ENCODE data around the gene ANKRD55.
"Not testable (repeated sequence)": the region's sequence is repeated elsewhere in the genome, so short reads cannot be mapped to it uniquely, and the experiment has no call there.

The ANKRD55 gene

DNA sequence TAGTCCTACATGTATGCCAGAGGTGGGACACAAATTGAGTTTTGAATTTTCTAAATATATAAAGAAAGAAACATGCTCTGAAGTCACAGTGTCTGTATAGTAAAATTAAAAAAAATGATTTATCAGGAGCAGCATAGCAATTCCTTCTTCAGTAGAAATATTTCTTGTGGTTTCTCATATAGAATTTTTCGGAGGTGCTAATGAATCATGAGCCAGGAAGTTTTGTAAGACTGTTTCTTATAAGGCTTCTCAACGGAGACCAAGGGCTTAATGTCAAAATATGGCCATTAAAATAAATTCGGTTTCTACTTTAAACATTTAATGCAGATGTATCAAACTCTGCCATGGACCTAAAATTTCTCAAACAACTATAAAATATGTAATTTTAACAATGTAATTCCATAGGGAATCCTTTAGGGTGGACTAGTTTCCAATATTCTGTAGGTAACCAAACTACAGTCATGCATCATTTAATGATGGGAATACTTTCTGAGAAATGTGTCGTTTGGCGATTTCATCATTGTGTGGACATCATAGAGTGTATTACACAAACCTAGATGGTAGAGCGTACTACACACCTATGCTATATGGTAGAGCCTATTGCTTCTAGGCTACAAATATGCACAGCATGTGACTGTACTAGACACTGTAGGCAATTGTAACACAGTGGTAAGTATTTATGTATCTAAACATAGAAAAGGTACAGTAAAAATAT, 66.3 kb downstream of the ANKRD55 start:
- no peak for FAIRE-seq

DNA sequence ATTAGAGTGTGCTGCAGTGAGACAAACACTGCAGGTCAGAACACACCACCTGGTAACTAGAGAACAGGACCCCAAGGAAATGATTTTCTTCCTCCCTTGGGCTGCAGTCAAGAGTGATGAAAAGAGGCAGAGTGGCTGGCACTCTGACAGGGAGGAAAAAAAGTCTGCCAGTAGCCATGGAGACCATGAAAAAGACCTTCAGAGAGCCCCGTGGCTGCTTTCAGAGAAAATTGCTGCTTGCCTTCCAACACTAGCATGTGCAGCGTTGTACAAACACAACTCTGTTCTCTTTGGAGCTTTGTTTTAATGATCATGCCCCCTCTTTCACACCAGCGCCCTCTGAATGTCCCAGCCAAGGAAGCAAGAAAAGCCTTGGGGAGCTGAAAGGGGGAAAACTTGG, 68.8 kb downstream of the ANKRD55 start:
- no peak for FAIRE-seq

DNA sequence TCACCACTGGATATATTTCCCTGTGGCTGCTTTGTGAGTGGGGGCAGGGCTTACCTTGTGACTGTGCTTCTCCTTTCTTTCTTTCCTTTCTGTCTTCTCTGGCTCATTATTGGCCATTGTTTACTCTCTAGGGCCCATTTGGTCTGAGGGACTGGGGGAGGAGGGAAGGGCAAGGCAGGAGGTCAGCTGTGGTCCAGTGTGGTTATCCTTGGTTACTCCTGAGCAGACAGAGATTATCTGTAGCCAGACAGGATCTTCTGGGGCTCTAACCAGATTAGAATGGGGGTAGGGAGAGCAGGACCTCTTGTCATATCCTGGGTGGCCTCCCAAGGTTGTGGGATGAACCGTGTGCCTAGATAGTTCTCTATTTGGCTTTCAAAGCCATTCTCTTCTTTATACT, 71.2 kb downstream of the ANKRD55 start:
- FAIRE-seq, result no peak

DNA sequence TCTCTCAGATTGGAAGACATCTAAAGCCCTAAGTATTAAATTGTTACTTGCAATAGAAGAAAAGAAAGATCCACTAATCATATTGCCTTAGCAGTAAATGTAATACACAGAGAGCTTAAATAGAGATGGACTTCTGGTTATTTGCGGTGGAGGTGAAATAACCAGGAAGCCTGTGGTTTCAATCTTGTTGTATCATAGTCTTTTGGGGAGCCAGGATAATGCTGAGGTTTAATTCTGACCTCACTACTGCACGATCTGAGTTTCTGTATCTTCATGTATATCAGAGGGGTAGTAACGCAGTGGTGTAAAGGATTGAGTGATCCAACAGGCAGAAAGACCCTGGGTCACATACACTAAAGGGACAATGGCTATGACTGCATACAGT, 71.7 kb downstream of the ANKRD55 start:
- no peak for FAIRE-seq

DNA sequence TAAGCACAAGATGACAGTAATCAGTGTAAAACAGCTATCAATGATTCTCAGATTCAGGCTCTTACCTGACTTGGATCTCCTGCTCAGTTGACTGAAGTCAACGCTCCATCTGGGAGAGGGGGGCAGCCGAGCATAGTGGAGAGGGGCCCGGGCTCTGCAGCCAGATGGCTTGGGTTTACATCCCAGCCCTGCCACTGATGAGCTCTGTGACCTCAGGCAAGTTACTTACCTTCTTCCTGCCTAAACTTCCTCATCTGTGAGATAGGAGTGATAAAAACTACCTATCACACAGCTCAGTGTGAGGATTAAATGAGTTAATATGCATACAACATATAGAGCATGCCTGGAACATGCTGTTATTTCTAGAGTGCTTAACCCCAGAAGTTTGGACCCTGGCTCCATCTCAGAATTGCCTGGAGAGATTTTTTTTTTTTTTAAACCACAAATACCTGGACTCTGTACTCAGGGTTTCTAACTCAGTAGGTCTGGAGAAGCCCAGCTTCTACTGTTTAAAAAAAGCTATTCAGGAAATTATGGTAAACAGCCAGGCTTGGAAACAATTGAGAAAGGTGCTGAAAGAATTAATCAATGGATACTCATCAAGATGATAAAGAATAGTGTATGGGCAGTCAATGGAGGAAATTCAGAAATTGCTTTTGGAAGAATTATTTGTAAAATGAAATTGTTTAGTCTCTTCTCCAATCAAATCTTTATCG, 72.2 kb downstream of the ANKRD55 start:
- no peak for FAIRE-seq

DNA sequence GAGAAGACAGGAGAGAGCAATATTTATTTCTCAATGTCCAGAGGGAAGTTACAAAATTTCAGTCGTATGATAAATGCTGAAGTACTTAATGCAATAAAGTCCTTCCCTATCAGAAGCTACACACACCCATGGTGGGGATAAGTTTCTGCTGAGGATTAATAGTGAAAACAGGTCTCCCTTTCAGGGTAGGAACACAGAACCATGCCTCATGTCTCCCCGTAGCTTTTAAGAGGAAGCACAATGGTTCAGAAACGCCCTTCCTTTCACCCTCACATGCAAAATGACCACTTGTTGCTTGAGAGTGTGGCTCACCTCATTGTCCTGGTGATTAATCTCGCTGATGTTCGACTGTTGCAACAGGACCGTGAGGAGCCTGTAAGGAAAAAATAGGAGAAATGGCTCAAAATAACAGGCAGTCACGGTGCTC, 73.6 kb downstream of the ANKRD55 start:
- no peak for FAIRE-seq

DNA sequence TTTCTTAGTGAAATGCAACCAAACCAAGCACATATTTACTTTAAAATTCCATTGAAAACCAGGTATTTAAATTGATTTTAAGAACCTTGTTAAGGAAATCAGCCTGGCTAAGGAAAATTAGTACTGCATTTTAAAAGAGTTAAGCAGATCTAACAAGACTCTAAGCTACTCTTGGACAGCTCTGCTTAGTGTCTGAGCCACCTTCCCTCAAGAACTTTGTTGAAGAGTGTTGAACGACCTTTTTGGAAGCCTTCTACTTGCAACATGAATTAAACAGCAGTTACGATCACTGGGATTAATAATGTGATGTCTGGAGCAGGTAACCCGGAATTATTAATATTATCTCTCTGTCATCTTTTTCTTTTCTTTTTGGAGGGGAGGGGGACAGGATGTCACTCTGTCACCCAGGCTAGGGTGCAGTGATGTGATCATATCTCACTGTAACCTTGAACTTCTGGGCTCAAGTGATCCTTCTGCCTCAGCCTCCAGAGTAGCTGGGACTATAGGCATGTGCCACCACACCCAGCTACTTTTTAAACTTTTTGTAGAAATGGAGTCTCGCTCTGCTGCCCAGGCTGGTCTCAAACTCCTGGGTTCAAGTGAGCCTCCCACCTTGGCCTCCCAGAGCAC, 74.7 kb downstream of the ANKRD55 start:
- no peak for FAIRE-seq

DNA sequence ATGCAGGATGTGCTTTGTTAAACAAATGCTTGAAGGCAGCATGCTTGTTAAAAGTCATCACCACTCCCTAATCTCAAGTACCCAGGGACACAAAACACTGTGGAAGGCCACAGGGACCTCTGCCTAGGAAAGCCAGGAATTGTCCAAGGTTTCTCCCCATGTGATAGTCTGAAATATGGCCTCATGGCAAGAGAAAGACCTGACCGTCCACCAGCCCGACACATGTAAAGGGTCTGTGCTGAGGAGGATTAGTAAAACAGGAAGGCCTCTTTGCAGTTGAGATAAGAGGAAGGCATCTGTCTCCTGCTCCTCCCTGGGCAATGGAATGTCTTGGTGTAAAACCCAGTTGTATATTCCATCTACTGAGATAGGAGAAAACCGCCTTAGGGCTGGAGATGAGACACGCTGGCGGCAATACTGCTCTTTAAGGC, 75.9 kb downstream of the ANKRD55 start:
- FAIRE-seq, result not testable (repeated sequence)

DNA sequence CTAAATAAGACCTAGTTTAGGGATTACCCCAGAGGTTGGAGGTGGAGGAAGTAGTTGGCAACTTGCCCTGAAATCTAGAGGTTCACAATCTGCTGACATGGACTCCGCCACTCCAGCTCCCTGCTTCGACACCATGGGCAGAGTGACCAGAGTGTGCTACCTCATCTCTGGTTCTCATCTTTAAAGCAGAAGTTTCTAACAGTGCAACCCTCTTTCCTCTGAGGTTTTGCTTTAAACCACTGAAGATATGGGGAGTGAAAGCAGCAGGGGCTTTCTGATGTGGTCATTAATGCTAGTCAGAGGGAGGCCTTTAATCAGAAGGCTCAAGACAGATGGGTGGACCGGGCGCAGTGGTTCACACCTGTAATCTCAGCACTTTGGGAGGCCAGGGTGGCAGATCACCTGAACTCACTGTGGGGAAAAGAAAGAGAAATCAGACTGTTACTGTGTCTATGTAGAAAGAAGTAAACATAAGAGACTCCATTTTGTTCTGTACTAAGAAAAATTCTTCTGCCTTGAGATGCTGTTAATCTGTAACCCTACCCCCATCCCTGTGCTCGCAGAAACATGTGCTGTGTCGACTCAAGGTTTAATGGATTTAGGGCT, 76.4 kb downstream of the ANKRD55 start:
- FAIRE-seq, result not testable (repeated sequence)

DNA sequence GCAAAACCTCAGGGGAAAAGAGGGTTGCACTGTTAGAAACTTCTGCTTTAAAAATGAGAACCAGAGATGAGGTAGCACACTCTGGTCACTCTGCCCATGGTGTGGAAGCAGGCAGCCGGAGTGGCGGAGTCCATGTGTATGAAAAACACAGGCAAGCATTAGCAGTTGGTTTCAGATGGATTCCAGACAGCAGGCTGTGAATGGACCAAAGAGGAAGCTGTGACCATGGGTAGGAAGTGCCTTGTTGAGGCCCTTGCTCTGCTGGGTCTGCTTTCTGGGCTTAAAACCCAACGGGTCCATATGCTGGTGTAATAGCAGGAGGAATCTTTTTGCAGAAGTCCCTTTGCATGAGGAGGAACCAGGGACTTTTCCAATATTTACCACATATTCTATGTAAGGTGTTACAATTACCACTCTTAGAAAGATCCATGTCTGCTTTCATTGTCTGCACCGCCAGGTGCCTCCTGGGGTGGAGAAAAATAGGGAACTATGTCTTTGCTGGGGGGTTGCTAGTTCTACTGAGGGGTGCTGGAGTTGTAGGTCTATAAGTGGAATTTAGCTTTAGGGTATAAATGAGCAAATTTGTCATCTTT, 77.0 kb downstream of the ANKRD55 start:
- no peak for FAIRE-seq

DNA sequence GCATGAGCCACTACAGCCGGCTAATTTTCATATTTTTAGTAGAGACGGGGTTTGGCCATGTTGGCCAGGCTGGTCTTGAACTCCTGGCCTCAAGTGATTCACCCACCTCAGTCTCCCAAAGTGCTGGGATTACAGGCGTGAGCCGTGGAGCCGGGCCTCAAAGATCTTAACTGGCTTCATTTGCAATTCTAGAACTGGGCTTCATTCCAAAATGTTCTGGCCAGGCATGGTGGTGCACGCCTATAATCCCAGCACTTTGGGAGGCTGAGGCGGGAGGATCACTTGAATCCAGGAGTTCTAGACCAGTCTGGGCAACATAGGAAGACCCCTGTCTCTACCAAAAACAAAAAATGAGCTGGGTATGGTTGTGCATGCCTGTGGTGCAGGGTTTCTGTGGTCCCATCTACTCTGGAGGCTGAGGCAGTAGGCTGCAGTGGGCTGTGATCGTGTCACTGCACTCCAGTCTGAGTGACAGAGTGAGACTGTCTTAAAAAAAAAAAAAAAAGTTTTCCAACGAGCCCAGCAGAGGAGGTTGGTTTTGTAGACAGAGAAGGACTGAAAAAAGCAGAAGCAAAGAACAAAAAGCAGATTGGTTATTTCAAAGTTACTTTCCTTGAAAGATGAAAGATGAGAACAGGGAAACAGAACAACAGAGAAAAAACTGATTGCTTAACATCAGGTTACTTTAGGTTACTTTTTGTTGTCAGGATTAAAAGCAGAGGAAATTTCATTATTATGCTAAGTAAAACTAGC, 78.2 kb downstream of the ANKRD55 start:
- no peak for FAIRE-seq

DNA sequence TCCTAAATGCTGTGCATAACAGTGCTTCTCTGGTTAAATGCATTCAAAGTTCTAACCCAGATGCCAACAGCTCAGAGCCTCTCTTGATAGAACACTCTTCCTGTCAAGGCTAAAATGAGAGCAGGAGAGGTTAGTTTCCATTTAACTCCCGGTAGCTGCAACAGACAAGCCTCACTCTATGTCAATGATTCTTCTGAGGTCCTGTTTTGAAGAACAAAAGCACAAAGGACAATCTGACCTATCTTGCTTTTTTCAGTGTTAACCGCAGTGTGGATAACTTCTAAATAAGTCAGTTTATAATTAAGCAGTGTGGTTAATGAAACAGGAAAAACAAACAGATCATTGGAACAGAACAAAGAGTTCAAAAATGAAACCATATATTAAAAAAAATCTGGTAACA, 80.7 kb downstream of the ANKRD55 start:
- FAIRE-seq, result no peak

DNA sequence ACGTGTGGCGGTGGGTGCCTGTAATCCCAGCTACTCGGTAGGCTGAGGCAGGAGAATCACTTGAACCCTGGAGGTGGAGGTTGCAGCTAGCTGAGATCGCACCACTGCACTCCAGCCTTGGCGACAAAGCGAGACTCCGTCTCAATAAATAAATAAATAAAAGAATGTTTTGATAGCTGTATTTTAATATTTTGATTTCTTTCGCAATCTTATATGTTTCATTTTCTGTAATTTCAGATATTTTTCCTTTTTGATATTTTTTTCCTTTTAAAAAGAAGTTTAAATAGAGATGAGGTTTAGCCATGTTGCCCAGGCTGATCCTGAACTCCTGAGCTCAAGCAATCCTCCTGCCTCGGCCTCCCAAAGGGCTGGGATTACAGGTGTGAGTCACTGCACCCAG, 82.4 kb downstream of the ANKRD55 start:
- not testable (repeated sequence) for FAIRE-seq

DNA sequence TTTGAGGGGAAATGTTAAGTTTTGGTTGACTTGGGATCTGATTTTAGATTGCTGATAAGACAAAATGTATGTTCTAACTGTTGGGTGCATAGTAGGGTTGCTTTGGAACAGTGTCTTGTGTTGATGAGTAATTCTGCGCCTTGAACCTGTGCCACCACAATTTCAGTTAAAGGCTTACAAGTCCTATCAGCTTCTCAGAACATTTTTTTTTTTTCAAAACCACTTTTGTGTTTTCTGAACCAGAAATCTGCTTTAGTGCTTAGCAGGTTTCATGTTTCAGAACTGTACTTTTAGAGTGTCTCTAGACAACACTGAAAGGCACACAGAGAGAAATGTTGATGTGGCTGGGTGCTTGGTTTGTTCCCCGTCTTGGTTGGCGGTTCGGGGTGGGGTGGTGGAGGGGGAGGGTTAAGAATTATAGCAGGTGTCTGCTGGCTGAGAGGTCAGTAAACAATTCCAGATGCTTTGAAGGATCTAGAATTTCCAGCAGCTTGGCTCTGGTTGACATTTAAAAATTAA, 84.6 kb downstream of the ANKRD55 start:
- no peak for FAIRE-seq

DNA sequence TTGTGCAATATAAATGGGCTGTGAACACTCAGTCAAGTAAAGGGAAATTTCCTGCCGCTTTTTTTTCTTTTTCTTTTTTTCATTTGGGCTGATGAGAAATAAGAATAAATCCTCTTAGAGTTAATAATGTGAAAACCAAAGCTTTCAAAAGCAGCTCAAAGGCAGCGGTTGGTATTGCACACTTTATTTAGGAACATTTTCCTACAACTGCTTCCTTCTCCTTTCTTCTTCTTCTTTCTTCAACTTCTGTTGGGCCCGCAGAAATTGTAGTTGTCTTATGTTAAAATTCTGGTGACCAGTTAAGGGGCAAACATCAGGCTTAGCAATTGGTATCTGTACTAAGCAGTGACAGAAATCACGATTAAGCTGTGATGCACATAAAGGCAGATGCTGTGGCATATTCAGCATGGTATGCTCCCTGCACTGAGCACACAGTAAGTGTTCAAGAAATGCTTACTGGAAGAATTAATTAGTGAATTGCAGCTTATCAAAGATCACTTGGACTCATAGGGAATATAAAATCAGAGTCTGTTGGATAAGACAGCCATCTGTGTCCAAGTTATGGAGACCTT, 85.4 kb downstream of the ANKRD55 start:
- no peak for FAIRE-seq

DNA sequence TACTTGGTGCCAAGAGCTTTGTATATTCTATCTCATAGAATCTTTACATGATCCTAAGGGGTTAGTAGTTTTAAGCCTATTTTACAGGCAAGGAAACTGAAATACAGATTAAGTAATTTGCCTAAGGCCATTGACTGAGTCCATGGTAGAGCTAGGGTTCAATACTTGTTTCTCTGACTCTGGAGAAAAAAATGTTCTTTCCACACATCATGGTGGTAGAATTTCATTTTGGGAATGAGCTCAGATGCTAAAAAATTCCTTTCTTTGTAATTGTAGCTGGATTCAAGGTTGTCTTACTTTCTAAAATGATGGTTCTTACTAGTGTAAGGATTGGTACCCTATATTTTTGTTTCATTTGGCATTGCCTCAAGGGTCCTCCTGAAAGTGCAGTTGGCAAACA, 86.0 kb downstream of the ANKRD55 start:
- FAIRE-seq, result no peak

DNA sequence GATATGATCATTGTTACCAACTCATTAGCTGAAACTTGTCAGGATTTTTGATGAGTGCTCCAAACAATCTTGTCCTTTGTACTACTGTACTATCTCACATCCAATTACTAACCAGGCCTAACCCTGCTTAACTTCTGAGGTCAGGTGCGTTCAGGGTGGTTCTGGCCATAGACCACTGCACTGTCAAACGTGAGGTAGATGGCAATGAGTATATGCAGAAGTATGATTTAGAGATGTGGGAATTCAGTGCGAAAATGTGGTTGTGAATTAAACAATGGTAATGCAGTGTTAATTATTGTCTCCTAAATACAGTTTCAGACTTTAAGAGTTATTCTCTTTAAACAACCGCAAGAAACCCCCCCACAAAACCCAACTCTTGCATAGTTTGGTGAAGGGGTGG, 86.5 kb downstream of the ANKRD55 start:
- no peak for FAIRE-seq

DNA sequence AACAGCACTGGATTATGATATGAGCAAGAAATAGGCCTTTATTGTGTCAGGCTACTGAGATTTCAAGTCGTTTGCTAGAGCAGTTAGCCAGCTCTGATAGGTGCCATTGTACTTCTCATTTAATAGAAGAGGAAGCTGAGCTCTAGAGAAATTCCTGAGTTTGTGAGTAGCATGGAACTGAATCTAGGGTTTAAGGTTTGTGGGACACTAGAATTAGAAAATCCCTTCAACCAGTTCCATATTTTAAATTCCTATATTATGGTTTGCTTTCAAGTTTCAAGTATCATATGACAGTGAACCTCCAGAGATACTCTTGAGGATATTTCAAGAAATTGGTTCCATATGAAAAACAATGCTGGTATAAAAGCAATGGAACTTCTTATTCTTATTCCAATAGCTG, 87.6 kb downstream of the ANKRD55 start:
- FAIRE-seq, result no peak

DNA sequence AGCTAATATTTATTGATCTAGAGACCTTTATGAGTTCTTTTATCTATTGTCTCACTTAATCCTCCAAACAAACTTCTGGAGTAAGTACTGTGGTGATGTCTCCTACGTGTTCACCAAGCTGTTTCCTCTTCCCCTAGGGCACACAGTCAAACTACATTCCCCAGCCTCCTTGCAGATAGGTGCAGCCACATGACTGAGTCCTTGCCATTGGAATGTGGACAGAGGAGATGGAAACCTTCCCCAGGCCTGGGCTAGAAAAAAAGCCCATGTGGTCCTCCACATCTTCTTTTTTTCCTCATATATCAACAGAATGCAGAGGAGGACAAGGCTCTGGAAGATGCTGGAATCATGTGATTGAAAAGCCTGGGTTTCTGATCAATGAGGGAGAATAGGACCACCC, 88.0 kb downstream of the ANKRD55 start:
- FAIRE-seq, result no peak

DNA sequence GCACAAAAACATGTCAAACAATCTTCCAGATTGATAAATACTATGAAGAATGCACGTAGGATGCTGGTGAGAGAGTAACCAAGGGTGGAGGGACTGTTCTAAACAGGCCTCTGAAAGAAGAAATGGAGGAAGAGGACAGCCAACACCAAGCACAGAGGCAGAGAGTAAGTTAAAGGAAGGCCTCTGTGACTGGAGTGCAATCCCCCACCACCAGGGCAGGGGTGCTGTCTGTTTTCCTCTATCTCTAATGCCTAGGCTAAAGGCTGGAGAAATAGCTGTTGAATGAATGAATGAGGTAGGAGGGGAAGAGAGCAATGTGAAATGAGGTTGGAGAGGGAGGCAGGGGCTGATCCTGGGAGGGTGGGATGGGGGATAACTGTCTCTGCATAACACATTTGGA, 88.9 kb downstream of the ANKRD55 start:
- no peak for FAIRE-seq

DNA sequence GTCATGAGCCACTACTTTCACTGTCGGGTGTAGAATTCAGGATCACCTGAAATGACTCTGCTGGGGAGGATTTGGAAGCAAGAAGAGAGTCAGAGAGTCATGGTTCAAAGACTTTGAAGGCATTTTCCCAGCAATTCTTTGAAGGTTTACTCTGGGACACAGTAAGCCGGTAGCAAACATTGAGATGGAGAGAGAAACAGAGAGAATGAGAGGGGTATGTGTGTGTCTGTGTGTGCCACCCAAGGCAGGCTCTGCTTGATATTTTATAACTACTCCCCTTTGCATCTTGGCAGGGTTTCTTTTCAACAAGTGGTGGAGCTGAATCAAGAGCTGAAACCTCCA, 89.8 kb downstream of the ANKRD55 start:
- FAIRE-seq, result no peak
